HL-60 (cell line): Measurements from ENCODE around the gene BROX.
A peak's percentile ranks its signal among the peaks of the same experiment; 100 is the strongest.
"Not testable (repeated sequence)": the region's sequence is repeated elsewhere in the genome, so short reads cannot be mapped to it uniquely, and the experiment has no call there.

ENCODE experiments used
- DNase-seq, 2 experiments: peaks; one replicate each; pipeline ENCODE4 v3.0.0-alpha.2; 2010 to 2020; ENCODE audit warnings: low read depth in 1 of 2, low spot score in 1 of 2
- H3K27ac ChIP-seq: fragments of 250-450 bp; sonication (Bioruptor Pico); replicated peaks from 2 replicates; pipeline ENCODE4 v1.5.1; 2020; ENCODE audit warnings: mild to moderate bottlenecking, moderate library complexity
- H3K27me3 ChIP-seq: fragments of 250-450 bp; sonication (Bioruptor Pico); 2 replicates; pipeline ENCODE4 v1.5.1; 2021; ENCODE audit warnings: mild to moderate bottlenecking, moderate library complexity; ENCODE audit not compliant: insufficient read depth, poor library complexity, severe bottlenecking
- H3K4me3 ChIP-seq: replicated peaks from 2 replicates; pipeline ENCODE4 v1.5.1; 2011; ENCODE audit warnings: mild to moderate bottlenecking, control low read depth, low read length; ENCODE audit not compliant: insufficient read depth
- GABPA ChIP-seq: IDR thresholded peaks from 2 replicates; pipeline ENCODE4 v1.6.1; 2012; ENCODE audit warnings: low read depth
- POLR2AphosphoS5 ChIP-seq: IDR thresholded peaks from 2 replicates; pipeline ENCODE4 v1.6.1; 2012; ENCODE audit warnings: low read depth
- REST ChIP-seq: IDR thresholded peaks from 2 replicates; pipeline ENCODE4 v1.6.1; 2012; ENCODE audit warnings: low read depth; ENCODE audit not compliant: insufficient replicate concordance
- SPI1 ChIP-seq: IDR thresholded peaks from 2 replicates; pipeline ENCODE4 v1.6.1; 2012; ENCODE audit warnings: low read depth, mild to moderate bottlenecking, borderline replicate concordance
- long read RNA-seq: library from polyadenylated mRNA; unstranded; transcript quantifications from one replicate; pipeline ENCODE4 v2.0.0, GENCODE V29; 2020
- TF ChIP-seq, protein P1 (sequence below): IDR thresholded peaks from one replicate; pipeline ENCODE4 v1.5.1; 2011; ENCODE audit warnings: low read length, control low read depth, inconsistent platforms; ENCODE audit not compliant: insufficient read depth

Gene BROX
- long read RNA-seq, full-length matches to known transcripts, result 15 of 96 reads
- long read RNA-seq, partial matches to known transcripts, result 22 of 96 reads
- long read RNA-seq, other reads (novel, unspliced or antisense), result 59 of 96 reads

DNA sequence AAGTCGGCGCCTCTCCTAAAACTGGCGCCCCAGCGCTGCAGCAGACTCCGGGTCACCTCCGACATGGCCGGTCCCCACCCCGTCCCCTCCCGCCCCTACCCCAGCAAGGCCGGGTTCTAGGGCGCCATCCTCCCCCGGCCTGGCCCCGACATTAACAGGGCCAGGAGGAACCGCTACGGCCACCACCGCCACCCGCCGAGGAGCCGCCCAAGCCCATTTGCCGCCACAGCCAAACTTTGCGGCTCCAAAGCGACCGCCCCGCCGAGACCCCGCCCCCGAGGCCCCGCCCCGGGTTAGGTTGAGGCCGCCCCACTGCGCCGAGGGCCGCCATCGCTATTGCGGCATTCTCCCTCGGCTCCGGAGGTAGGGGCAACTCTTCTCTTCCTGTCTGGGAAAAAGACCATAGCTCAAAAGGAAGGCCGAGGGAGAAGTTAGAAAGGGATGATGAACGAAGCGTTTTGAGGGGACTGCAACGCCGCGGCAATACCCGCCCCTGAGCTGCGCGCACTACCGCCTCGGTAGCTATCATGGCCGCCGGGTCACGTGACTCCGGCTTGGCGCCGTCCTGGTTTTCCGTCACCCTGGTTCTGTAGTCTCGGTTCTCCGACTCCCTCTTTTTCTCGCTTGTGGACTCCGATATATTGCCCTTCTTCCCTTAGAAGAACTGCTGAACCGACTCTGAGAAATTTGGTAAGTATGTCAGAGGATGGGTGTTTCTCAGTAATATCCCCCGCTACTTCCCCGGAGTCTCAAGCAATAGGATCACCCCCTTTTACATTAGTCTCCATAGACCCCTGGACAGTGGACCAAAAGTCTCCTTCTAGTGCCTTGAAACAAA, at the start of gene BROX, which contains the start of gene AIDA:
BROX (plus strand) TSS at position 312 of the 838 bp plus-strand sequence. CDS start 3,136 bp downstream, outside the sequence.
AIDA (minus strand) TSS at position 239 of the 838 bp plus-strand sequence; CDS start at position 65, 174 bp downstream.
- Histone ChIP-seq H3K27me3 (no peaks in the 10 kb centered on the region), H3K27ac (peak within 1 kb of the TSS; percentile 99), H3K4me3 (peak within 1 kb of the TSS; percentile 75)
- DNase-seq, result peak; percentile 51 to 93
- peak; percentile 51 for TF ChIP-seq REST
- no peak for TF ChIP-seq SPI1
- peak; percentile 21; the same call in 1 of the 2 replicates for TF ChIP-seq POLR2AphosphoS5
- no peak for TF ChIP-seq GABPA
- TF ChIP-seq, protein P1, sequence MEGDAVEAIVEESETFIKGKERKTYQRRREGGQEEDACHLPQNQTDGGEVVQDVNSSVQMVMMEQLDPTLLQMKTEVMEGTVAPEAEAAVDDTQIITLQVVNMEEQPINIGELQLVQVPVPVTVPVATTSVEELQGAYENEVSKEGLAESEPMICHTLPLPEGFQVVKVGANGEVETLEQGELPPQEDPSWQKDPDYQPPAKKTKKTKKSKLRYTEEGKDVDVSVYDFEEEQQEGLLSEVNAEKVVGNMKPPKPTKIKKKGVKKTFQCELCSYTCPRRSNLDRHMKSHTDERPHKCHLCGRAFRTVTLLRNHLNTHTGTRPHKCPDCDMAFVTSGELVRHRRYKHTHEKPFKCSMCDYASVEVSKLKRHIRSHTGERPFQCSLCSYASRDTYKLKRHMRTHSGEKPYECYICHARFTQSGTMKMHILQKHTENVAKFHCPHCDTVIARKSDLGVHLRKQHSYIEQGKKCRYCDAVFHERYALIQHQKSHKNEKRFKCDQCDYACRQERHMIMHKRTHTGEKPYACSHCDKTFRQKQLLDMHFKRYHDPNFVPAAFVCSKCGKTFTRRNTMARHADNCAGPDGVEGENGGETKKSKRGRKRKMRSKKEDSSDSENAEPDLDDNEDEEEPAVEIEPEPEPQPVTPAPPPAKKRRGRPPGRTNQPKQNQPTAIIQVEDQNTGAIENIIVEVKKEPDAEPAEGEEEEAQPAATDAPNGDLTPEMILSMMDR, result no peak

GRCh38 chr1:222663431-222663934, 48.9 kb upstream of the BROX start:
- TF ChIP-seq, protein P1, result no peak
- TF ChIP-seq SPI1 (no peak), GABPA (no peak), REST (no peak), POLR2AphosphoS5 (no peak)
- Histone ChIP-seq H3K4me3 (no peak overlapping the region), H3K27me3 (no peaks in the 10 kb centered on the region), H3K27ac (no peak overlapping the region)
- no peak for DNase-seq

DNA sequence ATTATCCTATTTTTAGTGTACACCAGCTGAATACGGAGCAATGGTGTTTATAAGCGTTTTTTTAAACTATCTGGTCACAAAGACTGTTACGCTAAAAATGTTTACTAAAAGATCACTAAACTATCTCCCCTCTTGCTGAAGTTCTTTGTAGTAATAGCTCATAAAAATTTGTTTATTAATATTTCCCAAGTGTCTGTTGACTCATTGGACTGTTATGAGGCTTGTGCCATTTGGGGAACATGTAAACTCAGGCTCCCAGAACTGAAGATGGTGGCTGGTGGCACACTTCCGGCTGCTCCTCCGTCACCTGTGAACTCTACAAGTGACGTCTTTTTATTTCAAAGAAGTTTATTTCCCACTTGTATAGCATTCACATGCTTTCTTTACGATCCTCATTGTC, 46.4 kb upstream of the BROX start:
- H3K4me3 ChIP-seq, result no peak overlapping the region
- no peak for DNase-seq
- no peaks in the 10 kb centered on the region for H3K27me3 ChIP-seq
- no peak overlapping the region for H3K27ac ChIP-seq
- TF ChIP-seq SPI1 (no peak), REST (no peak), GABPA (no peak), POLR2AphosphoS5 (no peak)
- TF ChIP-seq, protein P1, result no peak

- not testable (repeated sequence) for H3K27me3 ChIP-seq, H3K4me3 ChIP-seq, DNase-seq, H3K27ac ChIP-seq
Observed at GRCh38 chr1:222668184-222668583, 44.2 kb upstream of the BROX start.

GRCh38 chr1:222669107-222669506, 43.3 kb upstream of the BROX start:
- not testable (repeated sequence) for H3K27ac ChIP-seq, DNase-seq, H3K4me3 ChIP-seq, H3K27me3 ChIP-seq
